Testis (tissue), 2 donors: ENCODE data around the gene DST.

Experiments used
- CTCF ChIP-seq, 3 experiments: fragments of 450-650 bp in 2 of 3; fragments of 200-600 bp in 1 of 3; sonication (generic) in 1 of 3; IDR thresholded peaks; one replicate each; pipeline ENCODE4 v1.5.1; 2016 to 2019; ENCODE audit warnings: antibody characterized with exemption in 3 of 3, mild to moderate bottlenecking in 2 of 3, moderate library complexity in 1 of 3
- POLR2A ChIP-seq: fragments of 450-650 bp; IDR thresholded peaks from one replicate; pipeline ENCODE4 v1.6.1; 2017; ENCODE audit warnings: antibody characterized with exemption, mild to moderate bottlenecking, moderate library complexity

DNA sequence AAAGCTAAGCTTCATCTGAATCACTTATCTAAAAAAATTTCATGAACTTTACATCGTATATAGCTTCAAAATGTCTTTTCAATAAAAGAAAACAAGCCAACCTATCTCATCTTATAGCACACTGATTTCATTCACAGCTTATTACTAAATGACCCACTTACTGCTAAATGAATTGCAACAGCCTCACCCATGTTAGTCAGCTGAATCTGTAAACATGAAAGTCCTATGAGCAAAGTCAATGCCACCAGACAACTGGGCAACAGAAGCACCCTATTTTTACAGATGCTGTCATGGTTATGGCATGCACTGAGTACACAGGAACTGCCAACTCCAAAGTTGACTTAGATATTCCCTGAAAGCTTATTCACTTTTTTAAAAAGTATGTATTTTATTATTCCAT, 41.2 kb upstream of the DST start:
- TF ChIP-seq CTCF (IDR thresholded peaks at IDR 0.05): no peak
- no peak for TF ChIP-seq POLR2A
